GM03348 (cell line): ENCODE results near the gene EFR3B.
A peak's percentile ranks its signal among the peaks of the same experiment; 100 is the strongest.
"Not testable (repeated sequence)": the region's sequence is repeated elsewhere in the genome, so short reads cannot be mapped to it uniquely, and the experiment has no call there.

ENCODE experiments used
- DNase-seq: peaks from one replicate; pipeline ENCODE4 v3.0.0; 2012; ENCODE audit warnings: low spot score

EFR3B gene

GRCh38 chr2:25072606-25073005 lies 30.7 kb downstream of the EFR3B start:
- DNase-seq, result no peak

DNA sequence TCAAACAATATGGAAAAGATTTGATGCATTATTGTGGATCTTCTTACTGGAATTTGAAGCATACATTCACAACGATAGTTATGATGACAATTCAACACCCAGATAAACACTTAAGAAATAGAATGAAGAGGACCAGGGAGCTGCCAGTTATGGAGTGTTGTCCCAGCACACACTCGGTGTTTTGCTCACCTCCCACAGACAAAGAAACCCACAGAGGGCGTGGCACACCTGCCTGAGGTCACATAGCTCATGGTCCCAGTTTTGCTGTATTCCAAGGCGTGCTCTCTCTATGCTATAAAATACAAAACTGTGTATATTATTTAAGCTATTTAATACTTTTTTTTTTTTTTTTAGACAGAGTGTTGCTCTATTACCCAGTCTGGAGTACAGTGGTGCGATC lies 31.1 kb downstream of the EFR3B start:
- DNase-seq, result no peak

- DNase-seq, result no peak
These were observed 32.0 kb downstream of the EFR3B start for GRCh38 chr2:25073914-25074313.

DNA sequence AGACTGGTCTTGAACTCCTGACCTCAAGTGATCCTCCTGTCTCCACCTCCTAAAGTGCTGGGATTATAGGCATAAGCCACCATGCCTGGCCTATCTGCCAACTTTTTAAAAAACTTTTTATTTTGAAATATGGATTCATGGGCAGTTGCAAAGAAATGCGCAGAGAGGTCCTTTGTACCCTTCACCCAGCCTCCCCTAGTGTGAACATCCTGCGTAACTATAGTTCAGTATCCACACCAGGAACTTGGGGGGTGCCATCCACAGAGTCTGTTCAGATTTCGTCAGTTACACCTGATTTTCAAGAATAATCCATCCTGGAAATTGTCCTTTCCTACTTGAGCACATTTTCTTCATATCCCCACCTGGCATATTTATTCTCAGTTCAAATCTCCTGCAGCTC lies 33.0 kb downstream of the EFR3B start:
- DNase-seq, result no peak

GRCh38 chr2:25076749-25077148 lies 34.9 kb downstream of the EFR3B start:
- DNase-seq, result peak; percentile 23

- DNase-seq, result no peak
These were observed 35.9 kb downstream of the EFR3B start for GRCh38 chr2:25077789-25078169.

GRCh38 chr2:25078170-25079049 lies 36.5 kb downstream of the EFR3B start:
- DNase-seq, result peak; percentile 60

- DNase-seq, result no peak
These were observed 37.3 kb downstream of the EFR3B start for GRCh38 chr2:25079050-25079635.

GRCh38 chr2:25081237-25081790 lies 39.4 kb downstream of the EFR3B start:
- no peak for DNase-seq

DNA sequence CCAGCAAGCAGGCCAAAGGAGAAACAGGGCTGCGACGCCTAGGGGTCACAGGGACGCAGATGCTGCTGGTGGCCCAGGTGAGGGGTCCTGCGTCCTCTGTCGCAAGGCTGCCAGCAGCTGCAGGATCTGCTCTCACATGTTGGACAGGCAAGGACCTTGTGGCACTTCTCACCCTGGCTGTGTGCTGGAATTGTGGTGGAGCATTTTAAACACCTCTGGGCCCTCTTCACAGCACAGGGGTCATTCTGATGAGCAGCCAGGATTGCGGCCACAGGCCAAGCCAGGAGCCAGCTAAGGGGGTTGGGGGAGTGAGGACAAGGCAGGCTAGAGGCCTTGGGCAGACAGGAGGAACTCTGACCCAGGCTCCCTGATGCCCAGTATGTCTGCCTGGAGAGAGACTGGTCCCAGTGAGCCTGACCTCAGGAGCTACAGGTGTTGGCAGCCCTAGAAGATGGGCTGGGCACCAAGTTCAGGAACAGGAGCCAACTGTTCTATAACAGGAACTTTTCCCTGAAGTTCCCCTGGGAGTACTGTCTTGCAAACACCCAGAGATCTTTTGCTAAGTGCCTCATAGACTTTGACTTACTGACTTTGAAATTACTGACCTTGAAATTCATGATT lies 40.2 kb downstream of the EFR3B start:
- DNase-seq, result no peak

DNA sequence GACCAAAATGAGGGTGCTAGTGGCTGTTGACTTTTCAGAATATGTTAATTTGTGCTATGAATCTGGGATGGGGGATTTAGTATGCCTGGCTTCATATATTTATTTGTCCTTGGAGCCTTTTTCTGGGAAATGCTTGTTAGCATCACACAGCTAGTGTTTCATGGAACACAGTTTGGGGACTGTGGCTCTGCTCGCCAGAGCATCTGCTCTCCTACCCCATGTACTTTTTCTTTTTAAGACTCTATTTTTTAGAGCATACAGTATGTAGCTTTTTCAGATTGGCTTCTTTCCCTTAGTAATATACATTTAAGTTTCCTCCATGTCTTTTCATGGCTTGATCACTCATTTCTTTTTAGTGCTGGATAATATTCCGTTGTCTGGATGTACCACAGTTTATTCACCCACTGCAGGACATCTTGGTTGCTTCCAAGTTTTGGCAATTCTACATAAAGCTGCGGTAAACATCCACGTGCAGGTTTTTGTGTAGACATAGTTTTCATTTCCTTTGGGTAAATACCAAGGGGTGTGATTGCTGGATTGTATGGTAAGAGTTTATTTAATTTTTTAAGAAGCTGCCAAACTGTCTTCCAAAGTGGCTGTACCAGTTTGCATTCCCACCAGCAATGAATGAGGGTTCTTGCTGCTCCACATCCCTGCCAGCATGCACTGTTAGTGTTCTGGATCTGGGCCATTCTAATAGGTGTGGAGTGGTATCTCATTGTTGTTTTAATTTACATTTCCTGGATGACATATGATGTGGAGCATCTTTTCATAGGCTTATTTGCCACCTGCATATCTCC lies 44.1 kb downstream of the EFR3B start:
- DNase-seq, result no peak

DNA sequence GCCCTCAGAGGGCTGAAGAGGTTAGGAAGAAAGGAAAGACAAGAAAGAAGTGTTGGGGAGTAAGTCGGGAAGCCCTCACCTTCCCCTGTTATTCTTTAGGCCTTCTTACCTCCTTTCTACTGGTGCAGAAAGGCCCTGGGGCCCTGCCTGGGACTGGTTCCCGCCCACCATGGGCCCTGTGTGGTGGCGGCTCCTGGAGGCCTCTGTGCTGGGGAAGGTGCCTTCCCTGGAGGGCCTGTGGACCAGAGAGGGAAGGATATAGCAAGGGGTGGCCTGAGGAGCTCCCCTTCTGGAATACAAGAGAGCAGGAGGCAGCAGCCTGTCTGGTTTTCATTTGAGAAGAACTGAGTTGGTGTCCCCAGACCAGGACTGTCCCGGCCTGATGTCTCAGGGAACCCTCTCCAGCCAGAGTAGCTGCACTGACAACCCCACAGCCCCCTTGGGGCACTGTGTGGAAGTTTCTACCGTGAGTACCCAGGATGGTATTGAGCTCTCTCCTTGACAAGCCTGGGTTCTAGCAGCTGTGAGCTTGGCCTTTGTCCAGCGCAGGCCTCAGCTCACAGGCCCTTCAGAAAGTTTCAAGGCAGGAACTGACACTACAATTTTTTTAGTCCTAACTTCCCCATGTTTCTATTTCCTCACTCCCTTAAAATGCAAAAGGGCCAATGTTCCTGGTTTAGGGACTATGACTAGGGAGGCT lies 47.1 kb downstream of the EFR3B start:
- DNase-seq, result no peak

- no peak for DNase-seq
These were observed 47.9 kb downstream of the EFR3B start for GRCh38 chr2:25089605-25090315.

DNA sequence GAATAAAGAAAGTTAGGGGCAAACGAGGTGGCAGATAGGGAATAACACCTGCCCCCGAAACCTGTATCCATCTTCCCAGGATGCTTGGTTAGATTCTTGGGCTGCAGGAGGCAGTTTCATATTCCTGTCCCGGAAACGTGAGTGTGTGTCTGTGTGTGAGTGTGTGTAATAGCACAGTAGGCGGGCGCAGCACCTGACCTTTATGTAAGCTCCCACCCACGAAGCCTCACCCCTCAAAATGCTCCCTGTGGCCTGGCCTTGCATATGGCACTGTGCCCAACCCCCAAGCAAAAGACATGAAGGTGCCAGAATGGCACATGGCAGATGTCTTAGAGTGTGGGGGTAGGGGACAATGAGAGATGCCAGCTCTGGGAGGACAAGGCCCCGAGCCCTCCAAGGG lies 48.9 kb downstream of the EFR3B start:
- no peak for DNase-seq

DNA sequence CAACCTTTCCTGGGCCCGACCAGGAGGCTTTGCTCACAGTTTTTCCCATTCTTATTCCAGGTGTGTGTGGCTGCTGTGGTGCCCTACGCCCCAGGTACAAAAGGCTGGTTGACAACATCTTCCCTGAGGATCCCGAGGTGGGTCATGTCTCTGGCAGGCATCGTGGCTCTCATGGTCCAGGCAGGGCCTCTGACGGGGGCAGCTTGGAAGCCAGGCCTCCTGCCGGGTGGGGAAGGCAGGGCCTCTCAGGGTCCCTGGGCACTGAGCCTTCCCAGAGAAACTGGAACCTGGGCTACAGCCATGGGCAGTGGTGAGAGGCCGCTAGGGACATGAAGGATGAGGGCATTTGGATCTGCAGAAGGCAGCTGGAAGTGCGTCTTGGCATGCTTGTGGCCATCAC lies 49.4 kb downstream of the EFR3B start:
- DNase-seq, result no peak

GRCh38 chr2:25098056-25098455 lies 56.2 kb downstream of the EFR3B start:
- DNase-seq, result no peak

- DNase-seq, result no peak
These were observed 57.0 kb downstream of the EFR3B start for GRCh38 chr2:25098670-25099486.

GRCh38 chr2:25102352-25102751 lies 60.5 kb downstream of the EFR3B start:
- not testable (repeated sequence) for DNase-seq

- peak; percentile 90 for DNase-seq
These were observed 61.5 kb downstream of the EFR3B start for GRCh38 chr2:25103287-25103871.

DNA sequence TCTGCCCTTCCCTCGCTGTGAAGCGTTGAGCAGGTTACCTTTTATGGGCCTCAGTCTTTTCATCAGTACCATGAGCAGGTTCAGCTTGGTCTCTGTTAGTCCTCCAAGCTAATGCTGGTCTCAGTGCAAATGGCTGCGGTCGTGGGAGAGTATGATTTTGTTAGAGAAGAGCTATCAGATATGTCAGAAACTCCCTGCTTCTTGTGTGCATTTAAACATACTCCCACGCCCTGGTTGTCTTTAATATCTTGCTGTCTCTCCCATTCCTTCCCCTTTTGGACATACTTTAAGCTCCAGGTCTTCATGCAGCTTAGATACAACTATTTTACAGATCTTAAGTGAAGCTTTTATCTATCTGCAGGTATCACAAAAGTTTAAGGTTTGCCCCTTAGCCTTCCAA lies 62.9 kb downstream of the EFR3B start:
- DNase-seq, result no peak
